HepG2 (cell line): ENCODE data around the gene FLAD1. TPM values are rescaled to one million over a fixed set of nuclear protein-coding genes. Genes with fewer than 3 reads are reported as not detected.

Experiments
- CHD4 ChIP-seq: fragments of 200-600 bp; sonication (generic); IDR thresholded peaks from 2 replicates; pipeline ENCODE4 v1.7.0; 2017; ENCODE audit warnings: mild to moderate bottlenecking, low read length, borderline replicate concordance
- FOXK1 ChIP-seq: sonication (generic); formaldehyde crosslinking; IDR thresholded peaks from 2 replicates; pipeline ENCODE4 v1.4.0; 2020; ENCODE audit warnings: low read depth, missing genetic modification reagents, borderline replicate concordance
- HNF4G ChIP-seq, 2 experiments: sonication (generic) in 1 of 2; formaldehyde crosslinking in 1 of 2; IDR thresholded peaks; 2 replicates each; pipeline versions ENCODE4 v1.4.0 to v1.6.1; 2011 to 2020; ENCODE audit warnings: borderline replicate concordance in 2 of 2, low read depth in 2 of 2, mild to moderate bottlenecking in 2 of 2, low read length in 1 of 2, missing genetic modification reagents in 1 of 2, moderate library complexity in 1 of 2
- HOXA7 ChIP-seq: sonication (generic); formaldehyde crosslinking; IDR thresholded peaks from 2 replicates; pipeline ENCODE4 v1.8.1; 2022; ENCODE audit warnings: mild to moderate bottlenecking, missing genetic modification reagents, moderate library complexity
- KDM5B ChIP-seq: sonication (generic); formaldehyde crosslinking; IDR thresholded peaks from 2 replicates; pipeline ENCODE4 v1.4.0; 2020; ENCODE audit warnings: missing genetic modification reagents, mild to moderate bottlenecking, borderline replicate concordance
- KDM6A ChIP-seq: IDR thresholded peaks from 2 replicates; pipeline ENCODE4 v1.6.1; 2016; ENCODE audit warnings: low read depth
- MAF1 ChIP-seq: sonication (generic); formaldehyde crosslinking; IDR thresholded peaks from 2 replicates; pipeline ENCODE4 v1.5.0; 2020; ENCODE audit warnings: missing genetic modification reagents, borderline replicate concordance
- MED1 ChIP-seq: sonication (generic); formaldehyde crosslinking; IDR thresholded peaks from 2 replicates; pipeline ENCODE4 v1.4.0; 2020; ENCODE audit warnings: missing genetic modification reagents
- NCOA1 ChIP-seq: sonication (generic); formaldehyde crosslinking; IDR thresholded peaks from 2 replicates; pipeline ENCODE4 v1.9.0; 2021; ENCODE audit warnings: missing genetic modification reagents
- NFRKB ChIP-seq: fragments of 450-650 bp; IDR thresholded peaks from 2 replicates; pipeline ENCODE4 v1.6.1; 2017
- REL ChIP-seq: sonication (generic); formaldehyde crosslinking; conservative IDR thresholded peaks from 2 replicates; pipeline ENCODE4 v1.8.0; 2022; ENCODE audit warnings: mild to moderate bottlenecking, missing genetic modification reagents, moderate library complexity
- YEATS2 ChIP-seq: sonication (generic); formaldehyde crosslinking; IDR thresholded peaks from 2 replicates; pipeline ENCODE4 v1.4.0; 2020; ENCODE audit warnings: missing genetic modification reagents, borderline replicate concordance
- ZNF10 ChIP-seq: sonication (generic); formaldehyde crosslinking; IDR thresholded peaks from 2 replicates; pipeline ENCODE4 v1.4.0; 2020; ENCODE audit warnings: mild to moderate bottlenecking, low read depth, missing genetic modification reagents, borderline replicate concordance
- ZNF343 ChIP-seq: sonication (generic); formaldehyde crosslinking; IDR thresholded peaks from 2 replicates; pipeline ENCODE4 v1.4.0; 2020; ENCODE audit warnings: mild to moderate bottlenecking, missing genetic modification reagents
- ZNF550 ChIP-seq: sonication (generic); formaldehyde crosslinking; IDR thresholded peaks from 2 replicates; pipeline ENCODE4 v1.4.0; 2020; ENCODE audit warnings: mild to moderate bottlenecking, missing genetic modification reagents, borderline replicate concordance
- ZNF607 ChIP-seq: sonication (generic); formaldehyde crosslinking; IDR thresholded peaks from 2 replicates; pipeline ENCODE4 v1.5.1; 2020; ENCODE audit warnings: missing genetic modification reagents, mild to moderate bottlenecking, borderline replicate concordance
- polyA plus RNA-seq, 8 experiments: library from polyadenylated mRNA; depleted of rRNA in 3 of 8; stranded (reverse) in 7 of 8; unstranded in 1 of 8; fragments of >200 nt; fragmentation: Illumina TruSeq in 4 of 8; extraction: Trizol in 4 of 8; gene quantifications; 2 replicates each; pipeline versions ENCODE4 v1.2.1 to v1.2.3, GENCODE V29; 2011 to 2016; ENCODE audit warnings: low read depth in 4 of 8, missing spikeins in 1 of 8, mixed read lengths in 1 of 8; ENCODE audit not compliant: insufficient read depth in 1 of 8
- total RNA-seq, 5 experiments: library from RNA; depleted of rRNA; stranded (reverse); fragments of >200 nt; fragmentation: Illumina TruSeq; extraction: Trizol; gene quantifications; 2 replicates each; pipeline ENCODE4 v1.2.3, GENCODE V29; 2016; ENCODE audit warnings: low read depth in 1 of 5
- TF ChIP-seq, protein P1 (sequence below): sonication (generic); formaldehyde crosslinking; IDR thresholded peaks from 2 replicates; pipeline ENCODE4 v1.4.0; 2020; ENCODE audit warnings: missing genetic modification reagents, low read depth, mild to moderate bottlenecking, borderline replicate concordance
- TF ChIP-seq, protein P2 (sequence below): fragments of 450-650 bp; IDR thresholded peaks from 2 replicates; pipeline ENCODE4 v1.6.1; 2017
- TF ChIP-seq, protein P3 (sequence below): sonication (generic); formaldehyde crosslinking; conservative IDR thresholded peaks from 2 replicates; pipeline ENCODE4 v1.8.0; 2022; ENCODE audit warnings: mild to moderate bottlenecking, moderate library complexity, missing genetic modification reagents
- TF ChIP-seq, protein P4 (sequence below): sonication (generic); formaldehyde crosslinking; IDR thresholded peaks from 2 replicates; pipeline ENCODE4 v1.8.0; 2023; ENCODE audit warnings: mild to moderate bottlenecking, missing genetic modification reagents
- TF ChIP-seq, protein P5 (sequence below): sonication (generic); formaldehyde crosslinking; IDR thresholded peaks from 2 replicates; pipeline ENCODE4 v1.4.0; 2020; ENCODE audit warnings: missing genetic modification reagents

Gene FLAD1
- total and polyA plus RNA-seq, 2 of the 13 experiments (the other 11 are each of a cell fraction or from before 2014, with no cell fraction given) = 25.9 to 32.8 TPM

DNA sequence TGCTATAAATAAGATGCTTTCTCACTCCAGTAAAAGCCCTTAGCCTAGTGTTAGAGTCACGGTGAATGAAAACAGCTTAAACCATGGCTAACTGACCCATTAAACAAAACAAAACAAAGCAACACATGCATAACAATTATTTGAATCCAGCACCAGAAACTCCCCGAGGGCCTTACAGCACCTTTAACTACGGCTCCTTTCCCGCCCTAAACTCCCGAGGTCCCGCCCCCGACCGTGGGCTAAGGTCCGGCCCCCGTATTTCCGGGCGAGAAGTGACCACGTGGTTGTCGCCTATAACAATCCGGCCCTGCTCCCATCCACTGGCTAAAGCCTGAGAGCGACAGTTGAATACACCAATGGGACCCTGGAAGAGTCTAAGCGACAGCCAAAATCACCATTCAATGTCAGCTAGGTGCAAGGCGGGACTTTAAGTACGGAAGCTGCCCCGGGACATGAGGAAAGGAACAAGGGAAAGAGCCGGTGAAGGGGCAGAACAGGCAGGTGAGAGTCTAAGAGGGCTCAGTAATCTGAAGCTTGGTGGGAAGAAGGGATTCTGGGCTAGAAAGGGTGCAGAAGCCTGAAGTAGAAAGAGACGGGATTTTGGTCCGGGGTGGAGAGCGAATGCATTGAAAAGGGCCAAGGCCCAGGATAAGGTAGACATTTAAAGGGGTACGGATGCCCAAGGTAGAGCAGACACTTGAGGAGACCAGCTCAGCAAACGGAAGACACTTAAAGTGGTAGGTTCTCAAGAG is at the start of gene FLAD1 (continued):
- TF ChIP-seq ZNF550 (CRISPR knock-in tag) = no peak
- no peak for TF ChIP-seq REL
- TF ChIP-seq, protein P1, sequence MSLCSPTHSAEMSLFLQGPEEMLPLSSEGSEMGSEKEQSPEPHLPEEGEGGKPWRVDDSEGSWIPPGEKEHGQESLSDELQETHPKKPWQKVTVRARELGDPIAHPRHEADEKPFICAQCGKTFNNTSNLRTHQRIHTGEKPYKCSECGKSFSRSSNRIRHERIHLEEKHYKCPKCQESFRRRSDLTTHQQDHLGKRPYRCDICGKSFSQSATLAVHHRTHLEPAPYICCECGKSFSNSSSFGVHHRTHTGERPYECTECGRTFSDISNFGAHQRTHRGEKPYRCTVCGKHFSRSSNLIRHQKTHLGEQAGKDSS (CRISPR knock-in tag) = 0 out of 2 replicates have a peak, but pooled peaks have one; percentile 47
- no peak for TF ChIP-seq CHD4
- TF ChIP-seq ZNF343 (CRISPR knock-in tag) = no peak
- no peak for TF ChIP-seq HOXA7 (CRISPR knock-in tag)
- no peak for TF ChIP-seq NFRKB
- TF ChIP-seq KDM6A (CRISPR knock-in tag) = no peak
- peak; percentile 4; the same call in 1 of the 2 replicates for TF ChIP-seq HNF4G (IDR thresholded peaks at IDR 0.05; ENCODE audit: borderline replicate concordance, low read depth, low read length)
- no peak for TF ChIP-seq HNF4G (CRISPR knock-in tag; IDR thresholded peaks at IDR 0.05; ENCODE audit: borderline replicate concordance, low read depth)
- peak; percentile 41; the same call in 1 of the 2 replicates for TF ChIP-seq MED1 (CRISPR knock-in tag)
- TF ChIP-seq NCOA1 (CRISPR knock-in tag) = no peak
- TF ChIP-seq, protein P2, sequence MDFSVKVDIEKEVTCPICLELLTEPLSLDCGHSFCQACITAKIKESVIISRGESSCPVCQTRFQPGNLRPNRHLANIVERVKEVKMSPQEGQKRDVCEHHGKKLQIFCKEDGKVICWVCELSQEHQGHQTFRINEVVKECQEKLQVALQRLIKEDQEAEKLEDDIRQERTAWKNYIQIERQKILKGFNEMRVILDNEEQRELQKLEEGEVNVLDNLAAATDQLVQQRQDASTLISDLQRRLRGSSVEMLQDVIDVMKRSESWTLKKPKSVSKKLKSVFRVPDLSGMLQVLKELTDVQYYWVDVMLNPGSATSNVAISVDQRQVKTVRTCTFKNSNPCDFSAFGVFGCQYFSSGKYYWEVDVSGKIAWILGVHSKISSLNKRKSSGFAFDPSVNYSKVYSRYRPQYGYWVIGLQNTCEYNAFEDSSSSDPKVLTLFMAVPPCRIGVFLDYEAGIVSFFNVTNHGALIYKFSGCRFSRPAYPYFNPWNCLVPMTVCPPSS = no peak
- peak; percentile 97 for TF ChIP-seq YEATS2 (CRISPR knock-in tag)
- TF ChIP-seq MAF1 = no peak
- peak; percentile 80 for TF ChIP-seq FOXK1
- no peak for TF ChIP-seq ZNF10 (CRISPR knock-in tag)
- TF ChIP-seq, protein P3, sequence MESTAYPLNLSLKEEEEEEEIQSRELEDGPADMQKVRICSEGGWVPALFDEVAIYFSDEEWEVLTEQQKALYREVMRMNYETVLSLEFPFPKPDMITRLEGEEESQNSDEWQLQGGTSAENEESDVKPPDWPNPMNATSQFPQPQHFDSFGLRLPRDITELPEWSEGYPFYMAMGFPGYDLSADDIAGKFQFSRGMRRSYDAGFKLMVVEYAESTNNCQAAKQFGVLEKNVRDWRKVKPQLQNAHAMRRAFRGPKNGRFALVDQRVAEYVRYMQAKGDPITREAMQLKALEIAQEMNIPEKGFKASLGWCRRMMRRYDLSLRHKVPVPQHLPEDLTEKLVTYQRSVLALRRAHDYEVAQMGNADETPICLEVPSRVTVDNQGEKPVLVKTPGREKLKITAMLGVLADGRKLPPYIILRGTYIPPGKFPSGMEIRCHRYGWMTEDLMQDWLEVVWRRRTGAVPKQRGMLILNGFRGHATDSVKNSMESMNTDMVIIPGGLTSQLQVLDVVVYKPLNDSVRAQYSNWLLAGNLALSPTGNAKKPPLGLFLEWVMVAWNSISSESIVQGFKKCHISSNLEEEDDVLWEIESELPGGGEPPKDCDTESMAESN (CRISPR knock-in tag) = 0 out of 2 replicates have a peak, but pooled peaks have one; percentile 53
- TF ChIP-seq, protein P4, sequence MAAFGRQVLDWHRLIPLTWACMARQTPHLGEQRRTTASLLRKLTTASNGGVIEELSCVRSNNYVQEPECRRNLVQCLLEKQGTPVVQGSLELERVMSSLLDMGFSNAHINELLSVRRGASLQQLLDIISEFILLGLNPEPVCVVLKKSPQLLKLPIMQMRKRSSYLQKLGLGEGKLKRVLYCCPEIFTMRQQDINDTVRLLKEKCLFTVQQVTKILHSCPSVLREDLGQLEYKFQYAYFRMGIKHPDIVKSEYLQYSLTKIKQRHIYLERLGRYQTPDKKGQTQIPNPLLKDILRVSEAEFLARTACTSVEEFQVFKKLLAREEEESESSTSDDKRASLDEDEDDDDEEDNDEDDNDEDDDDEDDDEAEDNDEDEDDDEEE (CRISPR knock-in tag) = no peak
- TF ChIP-seq, protein P5, sequence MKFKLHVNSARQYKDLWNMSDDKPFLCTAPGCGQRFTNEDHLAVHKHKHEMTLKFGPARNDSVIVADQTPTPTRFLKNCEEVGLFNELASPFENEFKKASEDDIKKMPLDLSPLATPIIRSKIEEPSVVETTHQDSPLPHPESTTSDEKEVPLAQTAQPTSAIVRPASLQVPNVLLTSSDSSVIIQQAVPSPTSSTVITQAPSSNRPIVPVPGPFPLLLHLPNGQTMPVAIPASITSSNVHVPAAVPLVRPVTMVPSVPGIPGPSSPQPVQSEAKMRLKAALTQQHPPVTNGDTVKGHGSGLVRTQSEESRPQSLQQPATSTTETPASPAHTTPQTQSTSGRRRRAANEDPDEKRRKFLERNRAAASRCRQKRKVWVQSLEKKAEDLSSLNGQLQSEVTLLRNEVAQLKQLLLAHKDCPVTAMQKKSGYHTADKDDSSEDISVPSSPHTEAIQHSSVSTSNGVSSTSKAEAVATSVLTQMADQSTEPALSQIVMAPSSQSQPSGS (CRISPR knock-in tag) = peak; percentile 14; the same call in 1 of the 2 replicates
- TF ChIP-seq ZNF607 (CRISPR knock-in tag) = no peak
- TF ChIP-seq KDM5B (CRISPR knock-in tag) = no peak
